Retinal pigment epithelial cell (primary cell): Measurements from ENCODE around the gene LRRC15.

ENCODE experiments used
- DNase-seq: peaks from one replicate; pipeline ENCODE4 v3.0.0-alpha.2; 2010; ENCODE audit warnings: low read depth
- H3K4me3 ChIP-seq: 2 replicates; pipeline ENCODE4 v1.5.1; 2011; ENCODE audit warnings: mild to moderate bottlenecking, low read length, control low read depth, moderate library complexity
- TF ChIP-seq, protein P1 (sequence below): conservative IDR thresholded peaks from 2 replicates; pipeline ENCODE4 v1.5.1; 2011; ENCODE audit warnings: low read depth, low read length, control low read depth, inconsistent platforms

LRRC15 gene

DNA sequence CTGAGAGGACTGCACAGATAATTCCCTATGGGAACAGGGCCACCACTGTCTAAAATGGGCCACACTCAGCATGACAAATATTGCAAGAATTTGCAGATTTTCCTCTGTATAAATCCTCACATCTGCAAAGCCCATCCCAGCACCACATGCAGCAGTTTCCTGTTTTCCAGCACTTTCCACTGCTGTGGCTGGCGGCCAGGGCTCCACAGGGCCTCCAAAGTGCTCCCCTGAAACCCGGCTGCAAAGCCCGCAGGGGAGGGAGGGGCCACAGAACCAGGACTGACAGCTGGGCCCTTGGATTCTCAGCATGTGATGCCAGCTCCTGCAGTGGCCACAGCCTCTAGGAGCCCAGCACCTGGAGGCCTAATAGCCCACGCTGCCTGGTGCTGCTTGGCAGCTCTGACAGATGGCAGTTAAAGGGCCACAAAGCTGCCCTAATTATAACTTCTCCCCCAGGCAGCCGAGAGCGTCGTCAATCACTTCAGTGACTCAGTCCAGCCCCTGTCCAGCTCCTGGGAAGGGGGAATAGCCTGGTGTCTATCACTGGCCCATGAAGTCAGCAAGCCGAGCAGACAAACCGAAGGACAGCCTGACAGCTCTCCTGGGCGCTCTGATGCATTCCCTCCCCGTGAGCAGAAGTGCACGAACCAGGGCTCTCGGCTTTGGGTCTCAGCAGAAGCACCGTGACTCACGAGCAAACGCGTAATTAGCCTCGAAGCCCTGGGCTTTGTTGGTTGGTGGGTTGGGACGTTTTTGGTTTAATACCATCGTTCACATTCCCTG lies 4.7 kb downstream of the LRRC15 start:
- H3K4me3 ChIP-seq: no peak overlapping the region
- TF ChIP-seq, protein P1, sequence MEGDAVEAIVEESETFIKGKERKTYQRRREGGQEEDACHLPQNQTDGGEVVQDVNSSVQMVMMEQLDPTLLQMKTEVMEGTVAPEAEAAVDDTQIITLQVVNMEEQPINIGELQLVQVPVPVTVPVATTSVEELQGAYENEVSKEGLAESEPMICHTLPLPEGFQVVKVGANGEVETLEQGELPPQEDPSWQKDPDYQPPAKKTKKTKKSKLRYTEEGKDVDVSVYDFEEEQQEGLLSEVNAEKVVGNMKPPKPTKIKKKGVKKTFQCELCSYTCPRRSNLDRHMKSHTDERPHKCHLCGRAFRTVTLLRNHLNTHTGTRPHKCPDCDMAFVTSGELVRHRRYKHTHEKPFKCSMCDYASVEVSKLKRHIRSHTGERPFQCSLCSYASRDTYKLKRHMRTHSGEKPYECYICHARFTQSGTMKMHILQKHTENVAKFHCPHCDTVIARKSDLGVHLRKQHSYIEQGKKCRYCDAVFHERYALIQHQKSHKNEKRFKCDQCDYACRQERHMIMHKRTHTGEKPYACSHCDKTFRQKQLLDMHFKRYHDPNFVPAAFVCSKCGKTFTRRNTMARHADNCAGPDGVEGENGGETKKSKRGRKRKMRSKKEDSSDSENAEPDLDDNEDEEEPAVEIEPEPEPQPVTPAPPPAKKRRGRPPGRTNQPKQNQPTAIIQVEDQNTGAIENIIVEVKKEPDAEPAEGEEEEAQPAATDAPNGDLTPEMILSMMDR: no peak
- peak; percentile 12 for DNase-seq

DNA sequence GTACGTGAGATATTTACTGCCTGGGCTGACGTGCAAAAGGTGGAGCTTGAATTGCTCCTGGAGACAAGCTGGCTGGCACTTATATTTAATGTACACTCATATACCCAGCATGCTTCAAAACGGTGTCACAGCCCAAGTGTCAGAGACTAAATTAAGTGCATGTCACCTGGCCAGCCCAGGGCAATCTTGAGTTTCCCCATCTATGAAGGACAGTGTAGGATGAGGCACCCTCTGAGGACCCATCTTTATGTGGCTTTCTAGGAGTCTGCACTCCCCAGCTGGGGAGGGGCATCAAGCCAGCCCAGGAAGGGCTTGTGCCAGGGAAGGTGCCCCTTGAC lies 5.3 kb downstream of the LRRC15 start:
- TF ChIP-seq, protein P1: no peak
- H3K4me3 ChIP-seq: no peak overlapping the region
- no peak for DNase-seq

DNA sequence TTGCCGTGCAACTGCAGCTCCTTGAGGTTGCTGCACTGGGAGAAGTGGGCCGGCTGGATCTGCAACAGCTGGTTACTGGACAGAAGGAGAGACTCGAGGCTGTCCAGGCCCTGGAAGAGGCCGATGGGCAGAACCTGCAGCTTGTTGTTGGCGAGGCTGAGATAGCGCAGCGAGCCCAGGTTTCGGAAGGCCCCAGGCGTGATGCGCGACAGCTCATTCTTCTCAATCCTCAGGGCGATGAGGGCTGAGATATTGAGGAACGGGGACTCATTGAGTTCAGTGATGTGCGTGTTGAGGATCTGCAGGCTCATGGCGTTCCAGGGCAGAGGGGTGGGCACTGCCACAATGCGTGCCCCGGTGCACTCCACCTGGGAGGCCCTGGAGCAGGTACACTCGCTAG lies 9.0 kb downstream of the LRRC15 start:
- no peak overlapping the region for H3K4me3 ChIP-seq
- no peak for DNase-seq
- TF ChIP-seq, protein P1: no peak

DNA sequence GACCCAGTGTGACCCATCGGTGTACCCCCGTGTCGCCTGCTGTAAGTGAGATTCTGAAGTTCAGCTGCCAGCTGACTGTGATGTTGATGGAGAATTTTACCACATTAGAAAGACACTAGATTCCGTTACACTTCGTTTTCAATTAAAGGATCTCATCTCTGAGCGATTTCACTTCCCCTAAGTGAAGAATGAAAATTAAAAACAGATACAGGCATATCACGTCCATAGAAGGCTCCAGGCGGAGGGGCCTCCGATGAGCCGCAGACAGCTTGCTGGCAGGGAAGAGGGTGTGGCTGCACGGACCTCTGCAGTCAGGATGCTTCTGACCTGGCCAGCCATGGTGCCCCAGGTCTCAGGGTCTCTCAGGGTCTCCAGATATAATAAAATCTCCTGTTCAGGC lies 11.9 kb downstream of the LRRC15 start:
- DNase-seq: no peak
- TF ChIP-seq, protein P1: no peak
- H3K4me3 ChIP-seq: no peak overlapping the region

DNA sequence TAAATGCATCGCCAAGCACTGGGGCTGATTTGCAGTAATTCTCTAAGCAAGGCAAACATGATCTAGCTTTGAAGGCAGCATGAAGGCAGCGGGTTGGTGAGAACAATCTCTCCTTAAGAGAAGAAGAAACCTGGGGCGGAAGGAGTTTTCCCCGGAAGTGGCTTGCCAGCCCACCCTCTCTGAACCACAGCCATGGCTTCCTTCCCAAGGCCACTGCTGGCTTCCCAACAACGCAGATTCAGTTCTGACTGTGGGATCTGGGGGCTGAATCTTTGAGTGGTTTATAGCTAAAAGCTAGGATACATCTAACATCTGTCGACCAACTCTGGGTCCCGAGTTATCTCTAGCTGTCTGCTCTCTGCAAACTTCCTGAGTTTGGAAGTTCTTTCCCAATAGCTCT lies 14.2 kb downstream of the LRRC15 start:
- no peak for DNase-seq
- H3K4me3 ChIP-seq: no peak overlapping the region
- TF ChIP-seq, protein P1: no peak

DNA sequence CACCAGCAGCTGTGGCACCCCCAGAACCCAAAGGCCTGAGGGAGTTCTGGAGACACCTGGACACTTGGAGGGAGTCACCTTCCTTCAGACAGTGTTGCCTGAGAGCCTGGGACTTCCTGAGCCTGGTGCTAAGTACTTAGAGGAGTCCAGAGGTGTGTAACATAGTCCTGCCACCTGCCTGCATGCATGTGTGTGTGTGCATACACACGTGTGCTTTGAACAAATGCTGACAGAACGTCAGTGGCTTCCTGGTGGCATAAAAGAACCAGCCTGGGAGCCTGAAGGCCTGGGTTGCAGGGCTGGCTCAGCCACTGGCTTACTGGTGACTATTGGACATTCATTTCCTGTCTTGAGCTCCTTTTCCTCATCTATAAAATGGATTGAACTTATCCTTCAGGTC lies 15.2 kb downstream of the LRRC15 start:
- no peak overlapping the region for H3K4me3 ChIP-seq
- DNase-seq: no peak
- TF ChIP-seq, protein P1: no peak

DNA sequence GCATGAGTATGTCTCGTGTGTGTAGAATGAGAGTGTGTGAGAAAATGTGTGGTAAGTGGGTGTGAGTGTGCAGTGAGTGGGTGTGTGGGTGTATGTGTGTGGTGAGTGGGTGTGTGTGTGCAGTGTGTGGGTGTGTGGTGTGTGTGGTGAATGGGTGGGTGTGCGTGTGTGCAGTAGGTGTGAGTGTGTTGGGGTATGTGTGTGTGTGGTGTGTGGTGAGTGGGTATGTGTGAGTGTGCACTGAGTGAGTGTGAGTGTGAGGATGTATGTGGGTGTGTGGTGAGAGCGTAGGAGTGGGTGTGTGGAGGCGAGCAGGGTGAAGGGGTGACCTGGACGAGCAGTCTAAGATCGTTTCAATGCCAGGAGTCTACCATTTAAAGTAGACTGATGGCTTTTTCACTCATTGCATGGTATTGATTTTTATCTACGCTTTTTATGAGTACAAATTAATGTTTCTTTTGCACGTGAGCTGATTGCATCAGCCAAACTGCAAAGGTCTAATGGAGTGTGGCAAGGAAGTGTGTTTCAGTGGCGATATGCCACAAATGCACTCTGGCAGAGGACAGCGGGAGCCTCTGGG lies 16.8 kb downstream of the LRRC15 start:
- TF ChIP-seq, protein P1: no peak
- no peak for DNase-seq
- H3K4me3 ChIP-seq: no peak overlapping the region
